Left lung (tissue), 10 donors: ENCODE results near the gene MSLN. TPM values are rescaled to one million over a fixed set of nuclear protein-coding genes. Genes with fewer than 3 reads are reported as not detected.
"Not testable (repeated sequence)": the region's sequence is repeated elsewhere in the genome, so short reads cannot be mapped to it uniquely, and the experiment has no call there.

Experiments used
- ATAC-seq: fragments of 200-7000 bp; cut with Tn5 transposase; one replicate; pipeline ENCODE4 v1.9.1; 2020; ENCODE audit warnings: moderate library complexity
- DNase-seq, 4 donors: peaks; one replicate each; pipeline ENCODE4 v3.0.0-alpha.2; 2013 to 2020
- H3K27ac ChIP-seq, 2 donors: fragments of 200-600 bp; sonication (generic) in 1 of 2; one replicate each; pipeline versions ENCODE4 v1.5.0 to v1.8.0; 2020 to 2021
- H3K27me3 ChIP-seq, 2 donors: fragments of 200-600 bp; sonication (generic) in 1 of 2; one replicate each; pipeline versions ENCODE4 v1.5.0 to v1.8.0; 2020 to 2021
- H3K36me3 ChIP-seq, 2 donors: fragments of 200-600 bp; sonication (generic) in 1 of 2; one replicate each; pipeline versions ENCODE4 v1.5.0 to v1.8.0; 2020 to 2021
- H3K4me1 ChIP-seq, 2 donors: fragments of 200-600 bp; one replicate each; pipeline ENCODE4 v1.8.0; 2021
- H3K4me3 ChIP-seq, 2 donors: fragments of 200-600 bp; sonication (generic) in 1 of 2; one replicate each; pipeline versions ENCODE4 v1.5.0 to v1.8.0; 2020 to 2021; ENCODE audit warnings: mild to moderate bottlenecking in 1 of 2
- H3K9me3 ChIP-seq, 2 donors: fragments of 200-600 bp; sonication (generic) in 1 of 2; one replicate each; pipeline versions ENCODE4 v1.5.0 to v1.8.0; 2020 to 2021
- CTCF ChIP-seq, 2 donors: fragments of 200-600 bp; sonication (generic) in 1 of 2; IDR thresholded peaks; one replicate each; pipeline versions ENCODE4 v1.5.0 to v1.8.0; 2021; ENCODE audit warnings: antibody characterized with exemption in 2 of 2
- intact Hi-C, 2 donors: fragments of 100-400 bp; cut with DNase I; formaldehyde crosslinking; loops; one replicate each; pipeline versions ENCODE4 v1.11.2 to v1.14.2; 2022
- polyA plus RNA-seq, 6 donors: library from polyadenylated mRNA; unstranded; fragments of 120-200 nt; gene quantifications; one replicate each; pipeline ENCODE4 v1.2.1, GENCODE V29; 2013; ENCODE audit not compliant: insufficient read length in 6 of 6
- total RNA-seq, 2 donors: library from RNA; stranded (reverse); fragmentation: NEBNext Ultra II Directional; extraction: Animal tissue kit (Norgen Biotek cat#: 25700); gene quantifications; one replicate each; pipeline ENCODE4 v1.2.1, GENCODE V29; 2021
- donor health status: DM: no; HTN: yes; CAD: no.
- donor health status: DM: no; HTN: no; CAD: no.

Gene MSLN
- total and polyA plus RNA-seq, 8 donors: 14.5 to 464 (median 20.8) TPM

- Histone ChIP-seq H3K4me1 (no peaks in the 10 kb centered on the region), H3K36me3 (no peaks in the 10 kb centered on the region), H3K4me3 (no peak overlapping the region), H3K27ac (no peak overlapping the region), H3K9me3 (no peaks in the 10 kb centered on the region), H3K27me3 (peaks cover 0 to 20% of the 10 kb centered on the region in 2 donors)
- DNase-seq (no peak), ATAC-seq (no peak)
- intact Hi-C loops: no loop called here
- no peak for TF ChIP-seq CTCF (IDR thresholded peaks at IDR 0.05)
Observed at GRCh38 chr16:747978-748746, 12.4 kb upstream of the MSLN start.

- intact Hi-C loops: no loop called here
- H3K4me1 ChIP-seq: peaks cover 0 to 2% of the 10 kb centered on the region in 2 donors
- TF ChIP-seq CTCF (IDR thresholded peaks at IDR 0.05): no peak
- DNase-seq: no peak
- no peaks in the 10 kb centered on the region for H3K36me3 ChIP-seq
- no peak overlapping the region for H3K4me3 ChIP-seq
- no peak overlapping the region for H3K27ac ChIP-seq
- H3K9me3 ChIP-seq: no peaks in the 10 kb centered on the region
- ATAC-seq: no peak
- H3K27me3 ChIP-seq: peaks cover 0 to 22% of the 10 kb centered on the region in 2 donors
Observed at GRCh38 chr16:749010-749409, 11.5 kb upstream of the MSLN start.

GRCh38 chr16:750485-750884, 10.0 kb upstream of the MSLN start:
- no peak overlapping the region for H3K4me3 ChIP-seq
- ATAC-seq (no peak), DNase-seq (no peak)
- no peak for TF ChIP-seq CTCF (IDR thresholded peaks at IDR 0.05)
- H3K27ac ChIP-seq: no peak overlapping the region
- H3K9me3 ChIP-seq: no peaks in the 10 kb centered on the region
- H3K36me3 ChIP-seq: no peaks in the 10 kb centered on the region
- peaks cover 0 to 14% of the 10 kb centered on the region in 2 donors for H3K4me1 ChIP-seq
- peaks cover 0 to 30% of the 10 kb centered on the region in 2 donors for H3K27me3 ChIP-seq
- intact Hi-C loops: no loop called here

GRCh38 chr16:751152-752006, 9.2 kb upstream of the MSLN start:
- Histone ChIP-seq H3K4me1 (peaks cover 0 to 14% of the 10 kb centered on the region in 2 donors), H3K27ac (no peak overlapping the region), H3K9me3 (no peaks in the 10 kb centered on the region), H3K27me3 (peaks cover 0 to 28% of the 10 kb centered on the region in 2 donors), H3K36me3 (no peaks in the 10 kb centered on the region), H3K4me3 (no peak overlapping the region)
- ATAC-seq: peak; percentile 67
- intact Hi-C loops: no loop called here
- TF ChIP-seq CTCF (IDR thresholded peaks at IDR 0.05): no peak
- DNase-seq: peak in 1 of 4 donors; percentile 78

GRCh38 chr16:752007-752312, 8.6 kb upstream of the MSLN start:
- no peaks in the 10 kb centered on the region for H3K36me3 ChIP-seq
- ATAC-seq: no peak
- peaks cover 0 to 14% of the 10 kb centered on the region in 2 donors for H3K4me1 ChIP-seq
- H3K9me3 ChIP-seq: no peaks in the 10 kb centered on the region
- TF ChIP-seq CTCF (IDR thresholded peaks at IDR 0.05): no peak
- H3K4me3 ChIP-seq: no peak overlapping the region
- intact Hi-C loops: no loop called here
- DNase-seq: no peak
- no peak overlapping the region for H3K27ac ChIP-seq
- H3K27me3 ChIP-seq: peaks cover 0 to 28% of the 10 kb centered on the region in 2 donors

- DNase-seq, ATAC-seq, H3K9me3 ChIP-seq, H3K4me3 ChIP-seq, intact Hi-C loops, H3K36me3 ChIP-seq: not testable (repeated sequence)
- Histone ChIP-seq H3K27me3 (peaks cover 0 to 28% of the 10 kb centered on the region in 2 donors), H3K4me1 (peaks cover 0 to 14% of the 10 kb centered on the region in 2 donors), H3K27ac (peak overlapping the region in 1 of 2 donors; percentile 30)
Observed at GRCh38 chr16:754121-754607, 6.4 kb upstream of the MSLN start.
